KOPT-K1 (cell line): ENCODE measurements around the gene GFI1.
"Not testable (repeated sequence)": the region's sequence is repeated elsewhere in the genome, so short reads cannot be mapped to it uniquely, and the experiment has no call there.

Experiments used
- H3K27ac ChIP-seq: fragments of 200-600 bp; sonication (generic); 2 replicates; pipeline ENCODE4 v1.5.1; 2016; ENCODE audit warnings: antibody characterized with exemption, mild to moderate bottlenecking, low read depth, low read length; ENCODE audit not compliant: poor library complexity, severe bottlenecking
- H3K36me3 ChIP-seq: fragments of 200-600 bp; sonication (generic); 2 replicates; pipeline ENCODE4 v1.5.1; 2017; ENCODE audit warnings: antibody characterized with exemption, mild to moderate bottlenecking, low read length, moderate library complexity; ENCODE audit not compliant: insufficient read depth
- H3K9me3 ChIP-seq: fragments of 200-600 bp; sonication (generic); 2 replicates; pipeline ENCODE4 v1.5.1; 2017; ENCODE audit warnings: antibody characterized with exemption, low read length, mild to moderate bottlenecking; ENCODE audit not compliant: insufficient read depth, poor library complexity, severe bottlenecking

The GFI1 gene

DNA sequence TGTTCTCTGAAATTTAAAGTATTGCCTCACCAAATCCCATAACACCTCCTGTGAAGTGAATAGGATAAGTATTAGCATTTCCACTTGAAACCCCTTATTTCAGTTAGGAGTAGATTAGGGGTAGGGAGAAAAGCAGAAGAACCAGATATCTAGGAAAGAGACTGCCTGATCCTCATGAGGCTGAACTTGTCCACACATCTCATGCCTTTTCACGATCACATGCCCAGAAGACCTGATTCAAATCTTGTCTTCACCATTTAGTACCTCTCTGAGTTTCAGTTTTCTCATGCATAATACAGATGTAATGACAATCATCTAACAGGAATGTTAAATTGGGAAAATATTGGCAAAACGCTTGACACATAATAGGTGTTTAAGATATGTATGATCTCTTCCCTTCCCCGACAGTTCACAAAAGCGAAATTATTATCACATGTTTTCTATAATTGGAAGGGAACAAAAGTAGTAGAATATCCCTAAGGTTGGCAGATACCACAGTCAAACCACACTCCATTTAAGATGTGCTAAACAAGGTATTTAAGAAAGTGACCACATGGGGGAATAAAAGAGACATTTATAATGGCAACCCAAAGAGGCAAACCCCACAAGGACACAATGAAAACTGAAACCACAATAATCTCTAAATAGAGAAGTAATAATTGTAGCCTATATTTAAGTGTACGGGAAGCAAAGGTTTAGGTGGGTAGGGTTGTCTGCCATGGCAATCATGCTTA, 25.2 kb downstream of the GFI1 start:
- Histone ChIP-seq H3K9me3 (no peaks in the 10 kb centered on the region), H3K27ac (peak overlapping the region; percentile 97), H3K36me3 (no peaks in the 10 kb centered on the region)

DNA sequence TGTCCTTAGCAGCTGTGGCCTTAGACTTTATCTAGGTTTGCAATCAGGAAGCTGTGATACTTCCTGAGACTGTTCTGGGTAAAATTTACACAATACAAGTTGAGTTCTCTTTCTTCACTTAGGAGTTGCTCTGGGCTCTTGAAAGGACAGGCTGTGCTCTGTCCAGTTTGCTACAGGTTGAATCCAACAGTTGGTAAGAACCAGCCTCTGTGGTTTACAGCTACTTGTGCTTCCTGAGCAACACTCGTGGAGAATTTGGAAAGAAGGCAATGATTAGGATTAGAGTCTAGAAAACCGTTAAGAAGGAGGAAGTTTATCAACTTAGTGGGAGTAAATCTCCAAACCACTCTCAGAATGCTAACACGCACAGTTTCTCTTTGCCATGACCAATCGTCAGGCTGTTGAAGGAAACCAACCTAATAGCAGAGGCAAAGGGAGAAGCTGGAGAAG, 26.8 kb downstream of the GFI1 start:
- H3K36me3 ChIP-seq, result no peaks in the 10 kb centered on the region
- peak overlapping the region; percentile 97 for H3K27ac ChIP-seq
- H3K9me3 ChIP-seq, result no peaks in the 10 kb centered on the region

DNA sequence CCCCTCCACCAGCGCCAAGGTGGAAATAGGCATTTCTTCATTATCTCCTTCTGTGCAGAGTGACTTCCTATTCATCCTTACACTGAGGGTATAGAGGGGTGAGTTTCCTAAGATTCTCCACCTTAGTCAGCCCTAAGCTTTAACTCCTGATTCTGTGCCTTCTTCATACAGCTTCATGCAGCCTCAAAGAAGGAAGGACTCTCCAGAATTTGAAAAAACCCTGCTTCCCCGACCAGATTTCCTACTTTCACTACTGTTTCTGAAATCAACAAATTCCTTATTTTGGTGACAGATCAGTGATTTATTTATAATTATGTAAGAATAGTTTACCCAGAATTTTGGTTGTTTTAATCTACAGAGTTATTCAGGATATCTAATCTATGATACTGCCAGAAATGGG, 28.6 kb downstream of the GFI1 start:
- Histone ChIP-seq H3K9me3 (no peaks in the 10 kb centered on the region), H3K27ac (peak overlapping the region; percentile 97), H3K36me3 (no peaks in the 10 kb centered on the region)

DNA sequence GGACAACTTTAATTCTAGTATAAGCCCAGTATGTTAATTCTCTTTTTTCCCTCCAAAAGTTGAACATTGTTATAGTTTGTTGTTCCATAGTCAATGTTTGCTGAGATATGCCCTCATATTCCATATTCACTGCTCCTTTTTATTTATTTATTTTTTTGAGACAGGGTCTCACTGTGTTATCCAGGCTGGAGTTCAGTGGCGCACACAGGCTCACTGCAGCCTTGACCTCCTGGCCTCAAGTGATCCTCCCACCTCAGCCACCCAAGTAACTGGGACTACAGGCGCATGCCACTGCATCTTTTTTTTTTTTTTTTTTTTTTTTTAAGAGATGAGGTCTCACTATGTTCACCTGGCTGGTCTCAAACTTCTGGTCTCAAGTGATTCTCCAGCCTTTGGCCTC, 38.7 kb downstream of the GFI1 start:
- H3K9me3 ChIP-seq, result peaks cover 3% of the 10 kb centered on the region
- no peak overlapping the region for H3K27ac ChIP-seq
- no peaks in the 10 kb centered on the region for H3K36me3 ChIP-seq

- Histone ChIP-seq H3K9me3 (peaks cover 3% of the 10 kb centered on the region), H3K27ac (no peak overlapping the region), H3K36me3 (no peaks in the 10 kb centered on the region)
These were observed 39.6 kb downstream of the GFI1 start for GRCh38 chr1:92447033-92447681.

- H3K9me3 ChIP-seq, result peaks cover 3% of the 10 kb centered on the region
- H3K36me3 ChIP-seq, result no peaks in the 10 kb centered on the region
- no peak overlapping the region for H3K27ac ChIP-seq
These were observed 40.2 kb downstream of the GFI1 start for GRCh38 chr1:92446546-92446945.

DNA sequence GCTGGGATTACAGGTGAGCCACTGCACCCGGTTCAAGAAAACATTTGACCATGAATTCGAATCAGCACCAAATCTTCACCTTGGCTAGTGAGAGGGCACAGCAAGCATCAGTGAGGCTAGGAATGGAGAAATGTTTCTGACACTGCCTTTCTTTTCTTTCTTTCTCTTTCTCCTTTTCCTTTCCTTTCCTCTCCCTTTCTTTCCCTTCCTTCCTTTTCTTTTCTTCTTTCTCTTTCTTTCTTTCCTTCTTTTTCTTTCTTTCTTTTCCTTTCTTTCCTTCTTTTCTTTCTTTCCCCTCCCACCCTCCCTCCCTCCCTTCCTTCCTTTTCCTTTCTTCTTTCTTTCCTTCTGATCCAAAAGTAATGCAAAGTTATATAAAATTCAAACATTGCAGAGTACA, 40.9 kb downstream of the GFI1 start:
- Histone ChIP-seq H3K36me3 (no peaks in the 10 kb centered on the region), H3K27ac (no peak overlapping the region), H3K9me3 (peaks cover 3% of the 10 kb centered on the region)

GRCh38 chr1:92444351-92444750, 42.4 kb downstream of the GFI1 start:
- H3K9me3 ChIP-seq, result no peaks in the 10 kb centered on the region
- H3K36me3 ChIP-seq, result no peaks in the 10 kb centered on the region
- peak overlapping the region; percentile 6 for H3K27ac ChIP-seq

DNA sequence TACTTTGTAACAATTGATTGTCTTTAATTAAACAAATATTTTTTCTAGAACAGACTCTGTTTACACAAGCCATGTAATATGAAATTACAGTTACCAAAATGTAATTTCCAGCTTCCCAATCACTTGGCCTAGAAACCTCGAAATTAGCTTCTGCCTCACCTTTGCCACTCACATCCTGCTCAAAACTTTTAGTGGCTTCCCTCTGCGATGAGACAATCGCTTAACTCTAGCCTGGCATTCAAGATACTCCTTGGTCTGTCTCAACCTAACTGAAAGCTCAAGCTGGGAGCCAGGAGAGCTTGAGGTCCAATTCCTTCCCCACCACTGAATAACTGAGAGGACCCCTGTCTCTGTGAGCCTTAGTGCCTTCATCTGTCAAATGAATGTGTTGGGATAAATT, 42.8 kb downstream of the GFI1 start:
- no peaks in the 10 kb centered on the region for H3K9me3 ChIP-seq
- peak overlapping the region; percentile 6 for H3K27ac ChIP-seq
- no peaks in the 10 kb centered on the region for H3K36me3 ChIP-seq

DNA sequence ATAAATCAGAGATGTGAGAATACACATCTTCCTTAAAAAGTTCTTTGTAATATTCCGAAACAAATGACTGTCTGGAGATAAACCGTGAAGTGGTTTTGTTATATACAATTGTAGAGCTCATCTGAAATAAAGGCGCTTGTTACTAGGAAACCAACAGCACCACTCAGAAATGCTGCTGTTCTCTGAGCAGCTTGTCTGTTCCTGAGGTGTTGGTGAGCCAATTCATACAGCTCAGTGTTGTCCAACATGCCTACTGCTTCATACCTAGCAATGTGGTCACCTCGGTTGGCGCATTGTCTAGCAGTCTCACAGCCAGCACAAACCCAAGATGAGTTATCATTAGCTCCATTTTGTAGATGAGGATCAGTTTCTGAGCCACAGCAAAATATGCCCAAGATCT, 44.4 kb downstream of the GFI1 start:
- Histone ChIP-seq H3K9me3 (no peaks in the 10 kb centered on the region), H3K27ac (no peak overlapping the region), H3K36me3 (no peaks in the 10 kb centered on the region)

DNA sequence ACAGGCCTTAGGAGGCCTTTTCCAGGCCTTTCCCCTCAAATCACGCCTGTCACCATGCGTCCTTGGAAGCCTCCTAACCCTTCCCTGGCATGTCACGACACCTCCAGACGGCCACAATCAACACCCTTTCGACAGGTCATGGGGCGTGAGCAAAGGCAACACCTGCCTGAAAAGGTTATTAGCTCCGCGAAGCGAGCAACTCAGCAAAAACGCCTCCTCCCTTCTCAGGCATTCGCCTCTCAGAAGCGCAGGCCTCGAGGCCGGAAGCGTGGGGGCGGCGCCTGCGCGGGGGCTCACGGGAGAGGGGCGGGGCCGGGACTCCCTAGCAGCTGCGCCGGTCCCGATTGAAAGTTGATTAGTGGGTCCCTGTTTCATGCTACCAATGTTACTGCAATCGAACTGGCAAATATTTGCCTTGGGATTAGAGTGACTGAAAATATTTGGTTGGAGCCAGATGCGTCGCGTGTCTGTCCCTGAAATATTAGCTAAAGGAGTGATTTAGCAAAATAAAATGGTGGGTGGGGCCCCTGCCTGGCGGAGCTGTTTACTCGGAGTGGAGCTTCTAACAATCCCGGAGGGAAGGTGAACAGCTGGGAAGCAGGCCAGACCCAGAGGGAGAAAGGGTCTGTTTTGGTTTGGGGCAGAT, 44.9 kb downstream of the GFI1 start:
- no peak overlapping the region for H3K27ac ChIP-seq
- peaks cover under 1% of the 10 kb centered on the region for H3K9me3 ChIP-seq
- H3K36me3 ChIP-seq, result no peaks in the 10 kb centered on the region

DNA sequence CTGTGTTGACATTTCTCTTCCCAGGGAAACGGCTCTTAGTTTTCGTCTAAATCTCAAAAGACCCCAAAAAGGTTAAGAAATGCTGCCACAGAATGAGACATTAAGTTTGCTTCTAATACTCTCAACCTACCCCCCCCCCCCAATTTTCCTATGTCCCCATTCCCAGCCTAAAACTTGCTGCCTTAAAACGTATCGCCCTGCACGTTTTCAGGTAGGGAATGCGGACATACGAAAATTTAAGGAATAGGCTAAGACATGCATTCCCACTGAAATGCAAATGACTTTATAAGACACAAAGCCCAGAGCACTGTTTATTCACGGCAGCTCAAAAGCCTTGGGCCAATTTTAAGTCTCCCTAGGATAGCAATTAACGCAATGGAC, 45.4 kb downstream of the GFI1 start:
- Histone ChIP-seq H3K36me3 (no peaks in the 10 kb centered on the region), H3K27ac (no peak overlapping the region), H3K9me3 (peaks cover 5% of the 10 kb centered on the region)

DNA sequence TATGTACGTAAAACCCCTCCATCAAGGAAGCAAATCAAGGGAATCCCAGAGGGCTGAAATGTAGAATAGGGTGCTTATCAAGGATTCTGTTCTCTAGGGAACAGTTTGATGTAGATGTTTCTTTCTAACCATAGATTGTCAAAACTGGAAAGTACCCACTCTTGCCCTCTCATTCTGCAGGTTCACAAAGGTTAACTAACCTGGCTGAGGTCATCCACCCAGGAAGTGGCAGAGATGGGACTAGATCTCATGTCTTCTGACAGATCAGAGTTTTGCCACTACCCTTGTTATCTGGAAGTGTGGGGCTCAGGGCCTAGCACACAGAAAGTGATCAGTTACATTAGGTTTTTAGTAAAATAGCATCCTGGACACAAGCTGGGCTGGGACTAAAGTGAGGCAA, 47.4 kb downstream of the GFI1 start:
- Histone ChIP-seq H3K36me3 (no peaks in the 10 kb centered on the region), H3K9me3 (peaks cover 12% of the 10 kb centered on the region), H3K27ac (no peak overlapping the region)

DNA sequence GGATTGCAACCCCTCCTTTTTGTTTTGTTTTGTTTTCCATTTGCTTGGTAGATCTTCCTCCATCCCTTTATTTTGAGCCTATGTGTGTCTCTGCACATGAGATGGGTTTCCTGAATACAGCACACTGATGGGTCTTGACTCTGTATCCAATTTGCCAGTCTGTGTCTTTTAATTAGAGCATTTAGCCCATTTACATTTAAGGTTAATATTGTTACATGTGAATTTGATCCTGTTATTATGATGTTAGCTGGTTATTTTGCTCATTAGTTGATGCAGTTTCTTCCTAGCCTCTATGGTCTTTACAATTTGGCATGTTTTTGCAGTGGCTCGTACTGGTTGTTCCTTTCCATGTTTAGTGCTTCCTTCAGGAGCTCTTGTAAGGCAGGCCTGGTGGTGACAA, 52.2 kb downstream of the GFI1 start:
- peaks cover 12% of the 10 kb centered on the region for H3K9me3 ChIP-seq
- H3K27ac ChIP-seq, H3K36me3 ChIP-seq: not testable (repeated sequence)

GRCh38 chr1:92430030-92430429, 56.7 kb downstream of the GFI1 start:
- H3K9me3 ChIP-seq, result no peaks in the 10 kb centered on the region

DNA sequence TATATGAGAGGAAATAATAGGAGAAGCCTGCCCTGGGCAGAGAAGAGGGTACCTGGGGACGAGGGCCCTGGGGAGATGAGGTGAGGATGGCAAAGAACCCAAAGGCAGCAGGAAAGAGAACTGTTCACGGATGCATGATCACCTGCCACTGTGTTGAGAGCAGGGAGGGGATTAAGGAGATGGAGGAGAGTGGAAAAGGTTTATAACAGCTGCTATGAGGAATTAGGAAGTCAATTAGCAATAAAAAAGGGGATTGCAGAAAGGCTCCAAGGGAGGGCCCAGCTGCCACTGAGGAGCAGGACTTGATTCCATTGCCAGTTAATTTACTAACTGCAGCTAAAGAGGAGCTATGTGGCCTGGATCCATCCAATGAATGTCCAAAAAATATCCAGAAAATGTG, 61.1 kb downstream of the GFI1 start:
- H3K9me3 ChIP-seq, result no peaks in the 10 kb centered on the region

More at GRCh38 chr1:92430030-92430429, 56.7 kb downstream of the GFI1 start:
- Histone ChIP-seq H3K27ac (no peak overlapping the region), H3K36me3 (no peaks in the 10 kb centered on the region)

More for the DNA sequence above, 61.1 kb downstream of the GFI1 start:
- H3K36me3 ChIP-seq, result no peaks in the 10 kb centered on the region
- no peak overlapping the region for H3K27ac ChIP-seq
